ENCODE data around the gene RPS21.

DNA sequence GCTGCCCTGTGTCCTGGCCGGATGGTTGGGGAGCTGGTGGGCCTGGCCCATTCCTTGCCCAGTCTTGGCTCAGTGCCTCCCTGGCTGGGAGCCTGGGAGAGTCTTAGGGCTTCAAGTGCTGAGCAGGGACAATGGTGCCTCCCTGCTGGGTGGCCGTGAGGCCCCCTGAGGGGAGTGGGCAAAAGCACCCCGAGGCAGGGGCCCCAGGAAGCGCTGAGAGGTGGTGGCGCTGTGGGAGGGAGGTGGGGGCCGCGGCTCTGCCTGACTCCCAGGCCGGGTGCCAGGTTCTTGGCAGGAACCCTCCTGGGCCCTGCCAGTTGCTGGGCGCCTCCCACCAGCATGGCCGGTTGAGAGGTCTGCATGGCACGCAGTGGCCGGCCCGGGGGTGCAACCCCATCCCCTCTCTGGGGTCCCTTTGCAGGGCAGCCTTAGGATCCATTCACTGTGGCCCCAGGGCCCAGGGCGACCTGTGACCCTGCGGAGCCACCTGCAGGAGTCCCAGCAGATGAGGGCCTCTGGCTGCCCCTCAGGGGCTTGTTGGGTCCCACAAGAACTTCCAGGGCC, 9.2 kb upstream of the RPS21 start:
- TF ChIP-seq, protein P1, sequence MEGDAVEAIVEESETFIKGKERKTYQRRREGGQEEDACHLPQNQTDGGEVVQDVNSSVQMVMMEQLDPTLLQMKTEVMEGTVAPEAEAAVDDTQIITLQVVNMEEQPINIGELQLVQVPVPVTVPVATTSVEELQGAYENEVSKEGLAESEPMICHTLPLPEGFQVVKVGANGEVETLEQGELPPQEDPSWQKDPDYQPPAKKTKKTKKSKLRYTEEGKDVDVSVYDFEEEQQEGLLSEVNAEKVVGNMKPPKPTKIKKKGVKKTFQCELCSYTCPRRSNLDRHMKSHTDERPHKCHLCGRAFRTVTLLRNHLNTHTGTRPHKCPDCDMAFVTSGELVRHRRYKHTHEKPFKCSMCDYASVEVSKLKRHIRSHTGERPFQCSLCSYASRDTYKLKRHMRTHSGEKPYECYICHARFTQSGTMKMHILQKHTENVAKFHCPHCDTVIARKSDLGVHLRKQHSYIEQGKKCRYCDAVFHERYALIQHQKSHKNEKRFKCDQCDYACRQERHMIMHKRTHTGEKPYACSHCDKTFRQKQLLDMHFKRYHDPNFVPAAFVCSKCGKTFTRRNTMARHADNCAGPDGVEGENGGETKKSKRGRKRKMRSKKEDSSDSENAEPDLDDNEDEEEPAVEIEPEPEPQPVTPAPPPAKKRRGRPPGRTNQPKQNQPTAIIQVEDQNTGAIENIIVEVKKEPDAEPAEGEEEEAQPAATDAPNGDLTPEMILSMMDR (IDR thresholded peaks at IDR 0.05), result no peak
- TF ChIP-seq EZH2 (IDR thresholded peaks at IDR 0.05) (no peak), EZH2phosphoT487 (IDR thresholded peaks at IDR 0.05) (no peak)
